ENCODE data around the gene NCAPG2. TPM values are rescaled to one million over a fixed set of nuclear protein-coding genes. Genes with fewer than 3 reads are reported as not detected.

The NCAPG2 gene
- total RNA-seq (2014; rRNA removed; shearing (Covaris generic)): 28.8 and 29.6 TPM in 2 replicates

GRCh38 chr7:158704524-158705233 lies at the start of gene NCAPG2:
Gene NCAPG2 (minus strand): TSS chr7:158704804. CDS start chr7:158701899, 2,905 bp downstream.

GRCh38 chr7:158587162-158588084 lies 117.2 kb downstream of the NCAPG2 start, which contains the start of gene PTPRN2:
Gene PTPRN2 (minus strand): TSS chr7:158587823.

Small RNA genes within 50 kb of the gene (small RNA-seq; reads per million reads assigned to genes)
- gene MIR5707 (not detected), gene THAP5P1 (not detected)

Other genes with a start within 250 kb of the NCAPG2 start
- 0.34 TPM in 1 of 2 replicates, not detected in the other for gene PTPRN2, start 117.0 kb downstream of the NCAPG2 start, total RNA-seq (2014; rRNA removed; shearing (Covaris generic))
- 55.3 and 66.3 TPM in 2 replicates for gene ESYT2, start 124.7 kb upstream of the NCAPG2 start, total RNA-seq (2014; rRNA removed; shearing (Covaris generic))
- 7.8 TPM in 2 replicates for gene DYNC2I1, start 151.8 kb upstream of the NCAPG2 start, total RNA-seq (2014; rRNA removed; shearing (Covaris generic))

Data from A375 (cell line).